HG03060 (cell line): Measurements from ENCODE around the gene ARFGEF3.

Experiments used
- ATAC-seq: cut with Tn5 transposase; IDR thresholded peaks from one replicate; pipeline ENCODE4 v1.9.1; 2021; ENCODE audit warnings: low read depth, moderate number of reproducible peaks; ENCODE audit not compliant: unreplicated experiment

ARFGEF3 gene

GRCh38 chr6:138296786-138297185 is 135.0 kb downstream of the ARFGEF3 start:
- ATAC-seq = no peak

GRCh38 chr6:138297761-138298298 is 136.1 kb downstream of the ARFGEF3 start:
- no peak for ATAC-seq

GRCh38 chr6:138300469-138300868 is 138.7 kb downstream of the ARFGEF3 start:
- no peak for ATAC-seq

DNA sequence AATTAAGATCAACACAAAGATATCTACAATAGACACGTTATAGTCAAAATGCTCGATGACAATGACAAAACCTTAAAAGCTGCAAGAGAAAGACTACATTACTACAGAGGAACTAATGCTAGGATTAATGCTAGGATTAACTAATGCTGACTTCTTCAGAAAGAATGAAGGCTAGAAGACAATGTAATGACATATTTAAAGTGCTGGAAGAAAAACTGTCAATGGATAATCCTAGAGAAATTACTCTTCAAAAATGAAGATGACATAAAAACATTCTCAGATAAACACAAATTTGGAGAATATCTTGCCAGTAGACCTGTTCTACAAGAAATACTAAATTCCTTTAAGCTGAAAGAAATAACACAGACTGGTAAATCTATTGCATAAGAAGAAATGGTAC is 140.8 kb downstream of the ARFGEF3 start:
- no peak for ATAC-seq

DNA sequence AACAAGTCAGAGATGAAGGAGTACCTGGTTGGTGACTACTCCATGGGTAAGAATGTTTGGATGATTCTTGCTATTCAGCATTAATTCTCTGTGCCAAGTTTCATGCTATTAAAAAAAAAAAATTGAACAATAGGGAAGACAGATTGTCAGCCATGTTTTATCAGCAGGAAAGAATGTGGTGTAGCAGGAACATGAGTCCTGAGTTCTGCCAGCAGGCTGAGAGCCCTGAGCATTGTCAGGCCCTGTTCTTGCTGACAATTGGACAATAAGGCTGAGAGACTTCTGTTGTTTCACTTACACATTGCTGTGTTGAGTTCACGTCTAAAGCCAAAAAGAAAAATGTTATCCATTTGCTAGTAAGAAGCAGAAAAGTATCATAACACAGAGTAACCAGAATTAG is 145.6 kb downstream of the ARFGEF3 start:
- no peak for ATAC-seq

GRCh38 chr6:138307816-138308730 is 146.3 kb downstream of the ARFGEF3 start:
- no peak for ATAC-seq

- ATAC-seq = no peak
Measured at GRCh38 chr6:138308731-138309110, 147.0 kb downstream of the ARFGEF3 start.

- no peak for ATAC-seq
Measured at GRCh38 chr6:138309695-138310094, 148.0 kb downstream of the ARFGEF3 start.

GRCh38 chr6:138310294-138310693 is 148.6 kb downstream of the ARFGEF3 start:
- no peak for ATAC-seq

- no peak for ATAC-seq
Measured at GRCh38 chr6:138310821-138311220, 149.1 kb downstream of the ARFGEF3 start.

GRCh38 chr6:138311268-138311667 is 149.5 kb downstream of the ARFGEF3 start:
- no peak for ATAC-seq

DNA sequence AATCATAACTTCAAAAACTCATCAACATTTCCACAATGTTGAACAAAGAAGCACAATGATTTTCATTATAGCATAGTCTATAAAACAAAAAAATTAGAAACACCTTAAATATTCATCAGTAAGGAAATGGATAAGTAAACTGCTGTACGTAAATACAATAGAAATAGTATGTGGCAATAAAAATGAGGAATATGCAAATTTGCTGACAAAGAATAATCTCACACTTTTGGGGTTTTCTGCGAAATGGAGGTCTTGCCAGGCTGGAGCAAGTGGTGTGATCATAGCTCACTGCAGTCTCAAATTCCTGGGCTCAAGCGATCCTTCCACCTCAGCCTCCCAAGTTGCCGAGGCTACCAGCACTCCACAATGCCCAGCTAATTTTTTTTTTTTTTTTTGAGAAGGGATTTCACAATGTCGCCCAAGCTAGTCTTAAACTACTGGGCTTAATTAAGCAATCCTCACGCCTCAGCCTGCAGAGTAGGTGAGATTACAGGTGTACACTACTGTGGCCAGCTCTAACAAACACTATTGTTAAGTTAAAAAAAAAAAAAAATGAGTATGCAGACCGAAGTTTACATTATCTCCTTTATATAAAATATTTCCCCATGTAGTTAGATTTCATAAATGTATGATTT is 157.1 kb downstream of the ARFGEF3 start:
- no peak for ATAC-seq

GRCh38 chr6:138321934-138322333 is 160.2 kb downstream of the ARFGEF3 start:
- ATAC-seq = no peak

- no peak for ATAC-seq
Measured at GRCh38 chr6:138323821-138324220, 162.1 kb downstream of the ARFGEF3 start.

DNA sequence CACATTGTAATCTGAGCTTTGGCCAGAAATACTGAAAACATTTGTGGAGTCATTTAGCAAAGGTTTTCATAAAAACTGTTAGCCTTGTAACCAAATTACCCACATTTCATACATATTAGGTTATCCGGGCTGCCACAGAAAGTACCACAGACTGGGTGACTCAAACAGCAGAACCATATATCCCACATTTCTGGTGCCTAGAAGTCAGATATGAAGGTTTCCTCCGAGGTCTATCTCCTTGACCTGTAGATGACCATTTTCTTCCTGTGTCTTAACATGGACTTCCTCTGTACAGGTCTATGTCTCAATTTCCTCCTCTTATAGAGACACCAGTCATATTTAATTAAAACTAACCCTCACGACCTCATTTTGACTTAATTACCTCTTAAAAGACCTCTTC is 166.5 kb downstream of the ARFGEF3 start:
- no peak for ATAC-seq

GRCh38 chr6:138330763-138331162 is 169.0 kb downstream of the ARFGEF3 start:
- ATAC-seq = no peak

- ATAC-seq = no peak
Measured at GRCh38 chr6:138331444-138331843, 169.7 kb downstream of the ARFGEF3 start.

DNA sequence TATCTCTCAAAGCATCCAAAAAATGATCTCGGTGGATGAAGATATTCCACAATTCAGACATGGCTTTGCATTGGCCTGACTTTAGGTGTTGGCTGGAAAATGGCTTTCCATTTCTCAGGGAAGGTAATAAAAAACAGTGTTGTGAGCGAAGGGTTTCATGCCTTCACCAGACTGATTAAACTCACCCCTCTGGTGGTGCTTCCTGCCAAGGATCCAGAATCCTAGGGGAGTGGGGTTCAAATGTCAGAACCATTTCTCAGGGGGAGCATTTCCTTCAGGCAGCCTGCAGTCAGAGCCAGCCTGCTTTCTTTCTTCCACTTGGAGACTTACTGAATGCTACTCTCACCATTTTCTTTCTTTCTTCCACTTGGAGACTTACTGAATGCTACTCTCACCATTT is 170.2 kb downstream of the ARFGEF3 start:
- no peak for ATAC-seq

- ATAC-seq = no peak
Measured at GRCh38 chr6:138334000-138334399, 172.3 kb downstream of the ARFGEF3 start.

DNA sequence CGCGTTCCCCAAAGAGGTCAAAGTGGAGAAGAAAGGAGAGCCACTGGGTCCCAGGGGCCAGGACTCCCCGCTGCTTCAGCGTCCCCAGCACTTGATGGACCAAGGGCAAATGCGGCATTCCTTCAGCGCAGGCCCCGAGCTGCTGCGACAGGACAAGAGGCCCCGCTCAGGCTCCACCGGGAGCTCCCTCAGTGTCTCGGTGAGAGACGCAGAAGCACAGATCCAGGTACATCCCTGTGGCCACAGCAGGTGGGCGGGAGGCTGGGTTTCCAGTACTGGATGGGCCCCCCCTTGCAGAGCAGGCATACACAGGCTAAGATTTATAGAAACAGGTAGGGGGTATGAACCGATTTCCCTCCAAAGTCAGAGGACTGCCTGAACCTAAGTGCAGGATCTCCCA is 173.2 kb downstream of the ARFGEF3 start:
- no peak for ATAC-seq

- ATAC-seq = no peak
Measured at GRCh38 chr6:138336221-138336620, 174.5 kb downstream of the ARFGEF3 start.

DNA sequence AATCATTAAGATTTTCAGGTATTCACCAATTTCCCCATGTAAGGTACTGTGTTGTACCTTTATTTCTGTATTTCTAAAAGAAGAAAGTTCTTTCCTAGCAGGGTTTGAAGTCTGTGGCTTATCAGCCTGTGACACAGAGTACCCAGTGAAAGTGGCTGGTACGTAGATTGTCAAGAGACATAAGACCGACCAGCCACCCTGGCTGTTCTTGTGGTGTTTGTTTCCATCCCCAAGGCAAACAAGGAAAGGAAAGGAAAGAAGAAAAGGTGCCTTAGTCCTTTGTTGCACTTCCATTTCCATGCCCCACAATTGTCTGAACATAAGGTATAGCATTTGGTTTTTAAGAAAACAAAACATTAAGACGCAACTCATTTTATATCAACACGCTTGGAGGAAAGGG is 175.3 kb downstream of the ARFGEF3 start:
- no peak for ATAC-seq
